ENCODE results near the gene XCL2.
"Not testable (repeated sequence)": the region's sequence is repeated elsewhere in the genome, so short reads cannot be mapped to it uniquely, and the experiment has no call there.

XCL2 gene

DNA sequence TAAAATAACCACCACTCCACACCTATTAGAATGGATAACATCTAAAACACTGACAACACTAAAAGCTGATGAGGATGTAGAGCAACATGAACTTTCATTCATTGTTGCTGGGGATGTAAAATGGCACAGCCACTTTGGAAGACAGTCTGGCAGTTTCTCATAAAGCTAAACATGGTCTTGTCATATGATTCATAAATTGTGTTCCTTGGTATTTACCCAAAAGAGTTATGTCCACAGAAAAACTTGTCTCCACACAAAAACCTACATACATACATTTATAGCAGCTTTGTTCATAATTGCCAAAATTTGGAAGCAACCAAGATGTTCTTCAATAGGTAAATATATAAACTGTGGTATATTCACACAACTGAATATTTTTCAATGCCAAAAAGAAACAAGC is 16.6 kb upstream of the XCL2 start:
- no peak for DNase-seq (ENCODE audit: low read depth, low spot score)

DNA sequence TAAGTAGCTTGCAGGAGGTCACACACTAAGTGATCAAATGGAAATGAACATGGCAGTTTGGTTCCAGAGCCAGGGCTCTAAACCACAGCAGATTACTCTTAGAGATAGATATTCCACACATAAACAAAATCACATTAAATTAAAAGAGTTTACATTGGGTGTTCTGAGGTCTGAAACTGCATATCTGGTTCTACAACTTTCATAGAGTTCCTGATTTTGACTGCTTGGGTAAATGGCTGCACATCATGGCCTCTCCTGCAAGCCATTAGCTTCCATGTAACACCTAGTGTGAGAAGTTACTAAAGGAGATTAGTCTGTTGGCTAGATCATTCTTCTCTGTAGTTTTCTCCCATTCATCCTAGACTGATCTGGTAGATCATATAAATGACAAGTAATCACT is 12.8 kb upstream of the XCL2 start:
- DNase-seq (ENCODE audit: low read depth, low spot score): no peak

DNA sequence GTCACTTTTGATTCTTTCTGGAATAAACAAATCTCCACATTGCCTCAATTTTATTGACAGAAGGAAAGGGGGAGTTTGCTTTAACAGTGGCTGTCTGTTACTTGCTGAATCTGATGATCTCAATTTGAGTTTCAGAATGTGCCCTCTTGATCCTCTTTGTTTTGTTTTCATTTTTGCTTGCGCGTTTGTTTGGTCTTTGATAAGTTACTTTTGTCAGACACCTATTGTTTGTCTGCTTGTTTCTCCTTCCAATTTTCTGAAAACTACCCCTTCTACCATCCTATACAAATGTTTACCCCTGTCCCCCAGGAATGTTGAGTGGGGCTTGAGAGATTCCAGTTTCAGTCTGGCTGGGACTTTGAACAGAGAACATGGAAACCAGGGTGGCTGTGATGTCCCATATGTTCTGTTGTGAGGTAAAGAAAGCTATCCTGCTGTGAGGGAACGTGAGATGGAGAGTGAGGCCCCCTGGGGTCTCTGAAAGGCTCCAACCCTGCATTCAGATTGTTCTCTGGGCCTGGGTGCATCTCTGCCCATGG is 11.8 kb upstream of the XCL2 start:
- DNase-seq (ENCODE audit: low read depth, low spot score): no peak

DNA sequence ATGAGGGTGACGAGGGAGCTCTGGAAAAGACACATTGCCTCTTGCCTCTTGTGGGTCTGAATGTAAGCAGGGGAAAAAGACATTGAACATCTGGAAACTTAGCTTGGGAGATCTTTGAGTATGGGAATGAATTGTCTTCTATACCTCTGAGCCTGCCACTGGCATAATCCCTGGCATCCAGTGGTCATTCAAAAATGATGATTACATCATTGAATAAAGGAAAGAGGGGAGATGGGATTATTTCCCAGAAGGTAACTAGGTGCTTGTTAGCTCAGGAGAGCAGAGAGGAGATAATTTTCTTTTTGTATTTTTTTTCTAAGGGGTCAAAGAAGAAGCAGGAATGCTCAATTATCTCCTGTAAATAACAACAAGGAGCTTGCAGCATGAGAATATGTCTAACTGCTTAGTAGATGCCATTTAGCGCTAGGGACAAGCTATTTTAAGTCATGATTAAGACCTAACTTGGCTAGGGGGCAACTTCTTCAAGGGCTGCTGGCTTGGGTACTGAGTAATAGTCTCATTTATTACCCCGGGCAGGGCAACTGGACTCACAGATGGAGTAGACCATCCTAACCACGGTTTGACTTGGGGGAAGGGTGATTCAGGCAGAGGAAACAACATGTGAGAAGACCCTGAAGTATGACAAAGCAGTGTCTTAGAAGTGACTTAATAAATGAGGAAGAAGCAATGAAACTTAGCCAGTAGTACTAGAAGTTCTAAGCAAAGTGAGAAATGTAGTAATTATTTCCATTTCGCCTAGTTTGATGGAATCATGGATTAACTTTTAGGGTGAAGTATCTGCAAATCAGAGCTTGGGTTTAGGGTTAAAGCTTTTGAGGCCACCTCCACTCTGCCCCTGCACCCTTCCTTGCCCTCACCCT is 11.0 kb upstream of the XCL2 start:
- no peak for DNase-seq (ENCODE audit: low read depth, low spot score)

DNA sequence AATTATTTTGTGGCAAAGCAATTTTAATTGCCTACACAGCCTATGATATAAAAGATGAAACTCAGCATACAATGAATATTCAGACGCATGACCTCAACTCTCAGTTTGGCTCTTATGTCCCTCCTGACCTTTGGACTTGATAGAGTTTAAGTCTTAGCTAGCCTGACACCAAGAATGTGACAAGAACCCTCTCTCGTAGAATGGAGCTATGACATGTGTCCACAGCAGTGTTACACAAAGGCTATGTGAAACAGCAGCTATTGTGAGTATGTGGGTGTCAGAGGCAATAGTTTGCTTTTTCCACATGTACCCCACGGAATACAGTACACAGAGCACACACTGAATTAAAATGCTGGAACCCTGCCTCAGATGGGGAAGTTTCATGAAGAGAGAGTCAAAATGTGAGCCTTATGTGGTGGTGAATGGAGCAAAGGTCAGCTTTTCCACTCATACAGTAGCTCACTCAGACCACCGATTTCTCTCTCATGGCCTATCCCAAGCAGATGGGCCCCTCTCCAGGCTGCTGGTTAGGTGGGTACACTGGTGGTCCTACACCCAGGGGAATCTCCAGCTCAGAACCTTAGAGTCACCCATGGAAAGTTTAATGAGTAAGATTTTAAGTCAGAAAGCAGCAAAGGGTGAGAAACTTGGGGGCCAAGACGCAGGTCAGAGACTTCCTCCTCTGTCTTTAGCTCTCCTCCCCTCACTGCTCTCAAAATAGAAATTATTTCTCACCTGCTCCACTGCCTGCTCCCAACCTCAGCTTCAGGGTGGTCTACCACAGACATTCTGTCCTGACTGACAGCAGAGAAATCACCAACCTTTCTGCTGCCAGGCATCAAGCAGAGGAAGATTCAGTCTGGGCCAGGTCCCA is 10.1 kb upstream of the XCL2 start:
- DNase-seq (ENCODE audit: low read depth, low spot score): no peak

DNA sequence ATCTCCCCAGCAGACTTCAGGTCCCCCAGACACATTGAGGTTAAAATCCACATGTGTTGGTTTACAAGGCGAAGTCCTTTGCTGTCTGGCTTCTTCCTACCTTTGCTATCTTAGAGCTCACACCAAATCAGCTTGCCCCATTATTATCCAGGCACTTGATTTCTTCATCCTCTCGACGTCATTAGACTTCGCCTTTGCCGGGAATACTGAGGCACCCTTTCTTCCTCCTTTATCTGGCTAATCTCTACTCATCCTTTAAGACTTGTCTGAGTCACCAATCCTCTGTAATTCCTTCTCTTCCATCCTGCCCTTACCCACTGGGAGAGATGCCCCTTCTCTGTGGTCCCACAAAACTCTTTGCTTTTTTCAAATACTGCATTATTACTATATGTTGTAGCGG is 9.2 kb upstream of the XCL2 start:
- DNase-seq (ENCODE audit: low read depth, low spot score): no peak

DNA sequence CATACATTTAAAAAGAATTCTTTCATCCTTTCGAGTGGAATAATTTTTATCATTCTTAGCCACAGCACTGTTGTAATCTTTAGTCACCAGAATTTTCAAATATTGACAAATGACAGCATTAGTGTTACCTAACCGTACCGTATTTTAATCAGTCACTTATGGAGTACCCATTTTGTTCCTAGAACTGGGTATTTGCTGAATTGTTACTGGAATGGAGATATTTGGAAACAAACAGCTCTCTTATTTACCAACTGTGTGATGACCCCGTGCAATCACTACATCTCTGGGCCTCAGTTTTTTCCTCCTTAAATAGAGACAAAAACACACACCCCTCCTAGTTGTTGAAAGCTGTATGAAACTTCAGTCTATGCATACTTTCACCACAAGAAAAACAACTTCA is 7.9 kb upstream of the XCL2 start:
- DNase-seq (ENCODE audit: low read depth, low spot score): no peak

DNA sequence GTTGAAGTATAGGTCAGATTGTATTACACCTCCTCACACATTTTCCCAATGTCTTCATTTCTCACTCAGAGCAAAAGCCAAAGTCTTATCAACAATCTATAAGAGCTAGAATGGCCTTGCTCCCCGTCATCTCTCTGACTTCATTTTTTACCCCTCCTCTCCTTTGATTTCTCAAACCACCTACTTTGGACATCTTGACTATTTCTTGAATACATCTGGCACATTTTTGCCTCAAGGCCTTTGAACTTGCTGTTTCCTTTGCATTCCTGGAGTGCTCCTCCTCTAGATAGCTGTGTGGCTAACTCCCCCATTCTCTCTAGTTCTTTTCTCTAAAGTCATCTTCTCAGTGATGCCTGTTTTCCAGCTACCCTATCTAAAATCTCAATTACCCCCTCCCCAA is 7.2 kb upstream of the XCL2 start:
- no peak for DNase-seq (ENCODE audit: low read depth, low spot score)

DNA sequence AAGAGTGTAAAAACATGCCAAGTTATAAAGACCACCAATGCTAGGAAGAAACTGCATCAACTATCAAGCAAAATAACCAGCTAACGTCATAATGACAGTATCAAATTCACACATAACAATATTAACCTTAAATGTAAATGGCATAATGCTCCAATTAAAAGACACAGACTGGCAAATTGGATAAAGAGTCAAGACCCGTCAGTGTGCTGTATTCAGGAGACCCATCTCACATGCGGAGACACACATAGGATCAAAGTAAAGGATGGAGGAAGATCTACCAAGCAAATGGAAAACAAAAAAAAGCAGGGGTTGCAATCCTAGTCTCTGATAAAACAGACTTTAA is 2.7 kb upstream of the XCL2 start:
- not testable (repeated sequence) for DNase-seq (ENCODE audit: low read depth, low spot score)

DNA sequence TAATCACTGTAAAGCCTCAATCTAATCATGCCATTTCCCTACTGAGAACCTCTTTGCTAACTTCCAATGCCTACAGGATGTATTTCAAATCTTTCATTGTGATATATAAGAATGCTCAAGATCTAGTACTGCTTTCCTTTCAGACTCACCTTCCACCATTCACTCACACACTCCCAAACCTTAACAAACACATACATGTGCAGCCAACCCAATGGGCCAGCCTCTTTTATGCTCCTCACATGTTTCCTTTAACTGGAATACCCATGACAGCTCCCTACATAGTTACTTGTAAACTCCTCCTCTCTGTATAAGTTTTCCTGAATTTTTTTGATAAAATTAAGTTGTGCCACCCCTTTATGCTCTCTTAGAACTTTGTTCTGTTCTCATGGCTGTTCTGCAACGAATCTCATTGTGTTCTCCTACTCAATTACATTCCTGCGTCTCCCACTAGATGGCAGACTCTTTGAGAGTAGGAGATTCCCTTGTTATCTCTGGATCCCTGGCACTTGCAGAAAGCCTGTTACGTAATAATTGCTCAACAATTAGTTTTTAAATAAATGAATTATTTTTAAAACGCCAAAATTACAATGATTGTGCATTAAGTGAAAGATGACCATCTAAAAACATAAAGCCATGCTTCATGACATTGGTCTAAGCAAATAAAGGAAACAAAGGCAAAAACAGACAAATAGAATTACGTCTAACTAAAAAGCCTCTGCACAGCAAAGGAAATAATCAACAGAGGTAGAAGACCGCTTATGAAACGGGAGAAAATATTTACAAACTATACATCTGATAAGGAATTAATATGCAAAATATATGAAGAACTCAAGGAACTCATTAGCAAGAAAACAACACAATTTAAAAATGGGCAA is 2.1 kb upstream of the XCL2 start:
- not testable (repeated sequence) for DNase-seq (ENCODE audit: low read depth, low spot score)

DNA sequence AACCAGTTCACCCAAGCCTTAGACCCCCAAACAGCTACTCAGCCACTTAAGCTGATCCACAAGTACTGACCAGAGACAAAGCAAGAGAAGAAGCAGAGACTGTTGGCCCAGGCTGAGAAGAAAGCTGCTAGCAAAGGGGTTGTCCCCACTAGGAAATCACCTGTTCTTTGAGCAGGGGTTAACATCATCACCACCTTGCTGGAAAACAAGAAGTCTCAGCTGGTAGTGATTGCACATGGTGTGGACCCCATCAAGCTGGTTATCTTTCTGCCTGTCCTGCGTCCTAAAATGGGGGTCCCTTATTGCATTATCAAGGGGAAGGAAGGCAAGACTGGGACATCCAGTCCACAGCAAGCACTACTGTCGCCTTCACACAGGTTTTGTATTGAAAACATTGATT is 819 bp downstream of the XCL2 start:
- not testable (repeated sequence) for DNase-seq (ENCODE audit: low read depth, low spot score)

DNA sequence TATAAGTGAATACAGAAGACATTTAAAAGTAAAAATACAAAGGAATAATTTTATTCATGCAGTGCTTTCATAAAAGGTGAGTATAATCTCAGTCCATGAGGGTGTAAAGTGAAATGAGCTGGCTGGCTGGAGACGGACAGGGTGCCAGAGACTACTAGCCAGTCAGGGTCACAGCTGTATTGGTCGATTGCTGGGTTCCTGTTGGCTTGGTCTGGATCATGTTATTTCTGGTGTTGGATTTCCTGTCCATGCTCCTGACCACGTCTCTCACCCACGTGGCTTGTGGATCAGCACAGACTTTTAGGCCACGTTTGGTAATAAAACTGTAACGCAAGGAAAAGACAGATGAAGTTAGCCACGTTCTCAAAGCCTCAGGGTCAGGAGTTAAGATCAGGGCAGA is 3.0 kb downstream of the XCL2 start:
- DNase-seq (ENCODE audit: low read depth, low spot score): not testable (repeated sequence)

DNA sequence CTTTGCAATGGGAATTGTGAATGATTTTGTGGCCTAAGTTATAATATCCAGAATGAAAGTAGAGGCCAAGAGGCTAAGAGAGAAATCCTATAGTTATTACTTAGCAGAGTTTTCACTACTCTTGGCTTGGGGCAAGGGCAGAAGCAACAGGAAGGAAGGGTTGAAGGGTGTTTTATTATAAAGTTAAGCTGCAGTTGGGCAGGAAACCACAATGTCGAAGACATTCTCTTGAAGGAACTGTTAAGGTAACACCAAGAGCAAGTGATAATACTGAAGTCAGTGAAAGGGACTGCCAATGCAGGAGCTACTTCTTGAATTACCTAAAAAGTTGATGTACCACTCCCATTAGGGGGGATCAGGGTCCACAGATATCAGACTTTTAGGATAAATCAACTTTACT is 8.3 kb downstream of the XCL2 start:
- no peak for DNase-seq (ENCODE audit: low read depth, low spot score)

DNA sequence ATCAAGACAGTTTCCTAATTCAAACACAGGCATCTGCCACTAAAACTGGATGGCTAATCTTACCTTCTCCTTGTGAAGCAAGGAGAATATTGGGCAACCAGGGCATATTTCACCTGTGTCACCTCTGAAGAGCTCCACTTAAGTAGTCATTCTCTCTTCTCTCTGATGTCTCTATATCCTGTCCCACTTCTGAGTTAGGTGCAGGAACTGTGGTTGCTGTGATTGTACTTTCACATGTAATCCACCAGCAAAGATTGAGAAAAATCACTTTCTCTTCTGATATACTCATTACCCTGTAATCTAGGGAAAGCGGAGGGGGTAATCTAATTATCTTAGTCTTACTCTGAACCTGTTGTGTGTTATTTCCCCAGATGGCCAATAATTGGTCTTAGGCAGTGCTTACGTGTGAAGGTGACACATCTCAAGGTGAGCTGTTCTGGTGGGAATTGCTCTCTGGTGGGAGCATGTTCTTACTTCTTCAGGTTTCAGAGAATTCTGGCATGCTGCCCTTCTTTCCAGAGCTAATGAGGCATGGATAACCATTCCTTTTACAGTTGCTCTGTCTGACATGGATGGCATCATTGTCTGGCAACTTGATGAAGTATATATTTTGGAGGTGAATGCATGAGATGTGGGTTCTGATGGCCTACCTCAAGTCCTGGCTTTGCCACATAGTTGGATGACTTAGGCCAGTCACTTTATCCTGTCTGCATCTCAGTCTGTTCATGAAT is 12.0 kb downstream of the XCL2 start:
- DNase-seq (ENCODE audit: low read depth, low spot score): no peak

DNA sequence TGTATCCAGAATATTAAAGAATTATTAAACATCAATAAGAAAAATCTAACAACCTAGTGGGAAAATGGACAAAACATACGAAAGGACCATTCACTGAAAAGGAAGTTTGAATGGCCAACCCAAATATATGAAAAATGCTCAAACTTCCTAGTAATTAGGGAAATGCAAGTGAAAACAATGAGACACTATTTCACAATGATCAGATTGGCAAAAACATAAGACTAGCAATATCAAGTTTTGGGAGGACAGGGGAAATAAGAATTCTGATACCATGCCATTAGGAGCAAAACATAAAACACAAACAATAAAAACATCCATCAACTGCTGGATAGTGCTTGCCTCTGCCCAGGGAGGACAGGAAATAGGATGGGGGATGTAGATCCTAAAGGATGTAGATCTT is 14.3 kb downstream of the XCL2 start:
- DNase-seq (ENCODE audit: low read depth, low spot score): no peak

DNA sequence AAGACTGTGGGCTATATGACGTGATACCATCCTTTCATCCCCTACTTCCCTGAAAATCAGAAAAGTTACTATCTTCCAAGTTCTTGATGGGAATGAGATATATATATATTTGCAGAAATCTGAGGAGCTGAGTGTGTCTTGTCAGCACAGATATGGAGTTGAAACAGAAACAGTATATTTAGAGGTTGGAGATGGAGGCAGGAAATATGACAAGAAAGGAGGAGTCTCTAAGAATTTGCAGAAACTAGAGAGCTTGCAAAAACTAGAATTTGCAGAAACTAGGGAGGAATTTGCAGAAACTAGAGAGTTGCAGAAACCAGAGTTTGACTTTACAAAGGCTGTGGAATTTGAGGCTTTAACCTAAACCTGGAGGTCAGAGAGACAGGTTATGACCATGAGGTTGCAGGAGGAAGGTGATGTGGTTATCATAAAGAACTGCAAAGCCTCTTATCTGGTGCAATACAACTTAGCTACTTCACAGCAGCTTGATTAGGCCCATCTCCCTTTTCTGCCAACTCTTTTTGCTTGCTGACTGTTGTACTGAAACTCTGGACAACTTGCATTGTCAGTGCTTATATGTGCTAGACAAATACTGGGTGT is 22.3 kb downstream of the XCL2 start:
- no peak for DNase-seq (ENCODE audit: low read depth, low spot score)

DNA sequence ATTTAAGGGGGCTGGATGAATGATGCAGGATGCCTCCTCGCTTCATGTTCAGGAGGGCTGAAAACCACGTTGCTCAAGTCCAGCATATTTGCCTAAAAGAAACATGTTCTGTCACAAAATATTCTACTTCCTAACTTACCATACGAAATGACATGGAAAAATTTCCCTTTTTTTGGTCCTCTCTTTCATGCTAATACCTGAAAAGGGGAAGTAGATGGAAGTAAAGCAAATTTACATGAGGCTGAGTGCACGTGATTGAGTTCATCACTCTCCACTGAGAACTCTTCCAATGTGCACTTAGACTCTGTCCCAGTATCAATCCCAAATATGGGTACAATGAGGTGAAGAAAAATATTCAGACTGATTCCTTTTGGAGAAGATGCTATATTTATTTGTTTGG is 23.0 kb downstream of the XCL2 start:
- DNase-seq (ENCODE audit: low read depth, low spot score): no peak

DNA sequence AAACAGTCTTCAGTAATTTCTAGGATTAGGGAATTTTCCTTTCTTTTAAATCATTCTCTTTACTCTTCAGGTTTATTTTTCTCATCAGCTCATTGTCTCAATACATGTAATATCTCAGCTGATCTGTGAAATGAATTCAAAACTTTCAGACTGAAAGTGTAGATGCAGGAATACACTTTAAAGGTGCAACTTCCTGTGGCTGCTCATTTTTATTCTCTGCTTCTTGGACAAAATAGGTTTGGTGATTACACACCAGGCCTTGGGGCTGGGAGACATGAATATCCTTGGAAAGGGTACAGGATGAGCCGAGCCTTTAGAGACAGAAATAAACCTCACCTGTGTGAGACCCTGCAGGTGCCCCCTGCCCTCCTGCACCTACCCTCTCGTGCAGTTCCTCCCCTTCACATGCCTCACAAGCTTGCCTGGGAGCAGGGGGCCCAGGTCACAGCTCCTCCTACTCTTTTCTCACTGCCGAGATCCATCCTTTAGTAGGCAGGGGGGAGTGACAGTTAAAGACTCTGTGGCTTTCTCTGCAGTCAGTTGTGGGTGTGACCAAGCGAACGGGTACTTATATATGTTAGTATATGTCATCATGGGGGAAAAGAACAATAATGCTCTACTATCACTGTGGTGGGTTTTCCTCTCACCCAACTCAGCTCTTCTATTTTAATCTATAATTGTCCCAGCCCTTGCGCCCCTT is 23.6 kb downstream of the XCL2 start:
- DNase-seq (ENCODE audit: low read depth, low spot score): no peak

DNA sequence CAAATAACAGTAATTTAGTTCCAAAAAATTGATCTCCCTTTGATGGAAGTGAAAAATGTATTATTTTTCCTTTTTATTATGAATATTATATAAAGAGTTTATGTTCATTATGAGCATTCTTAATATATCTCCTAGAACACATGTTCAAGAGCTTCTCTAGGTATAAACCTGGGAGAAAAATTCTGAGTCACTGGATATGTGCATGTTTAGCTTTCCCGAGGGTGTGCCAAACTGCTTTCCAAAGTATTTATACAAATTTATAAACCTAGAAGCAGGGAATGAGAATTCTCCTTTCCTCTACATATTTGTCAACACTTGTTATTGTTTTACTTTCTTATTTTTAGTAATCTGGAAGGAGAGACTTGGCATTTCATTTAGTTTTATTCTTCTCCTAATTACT is 25.0 kb downstream of the XCL2 start:
- DNase-seq (ENCODE audit: low read depth, low spot score): no peak

DNA sequence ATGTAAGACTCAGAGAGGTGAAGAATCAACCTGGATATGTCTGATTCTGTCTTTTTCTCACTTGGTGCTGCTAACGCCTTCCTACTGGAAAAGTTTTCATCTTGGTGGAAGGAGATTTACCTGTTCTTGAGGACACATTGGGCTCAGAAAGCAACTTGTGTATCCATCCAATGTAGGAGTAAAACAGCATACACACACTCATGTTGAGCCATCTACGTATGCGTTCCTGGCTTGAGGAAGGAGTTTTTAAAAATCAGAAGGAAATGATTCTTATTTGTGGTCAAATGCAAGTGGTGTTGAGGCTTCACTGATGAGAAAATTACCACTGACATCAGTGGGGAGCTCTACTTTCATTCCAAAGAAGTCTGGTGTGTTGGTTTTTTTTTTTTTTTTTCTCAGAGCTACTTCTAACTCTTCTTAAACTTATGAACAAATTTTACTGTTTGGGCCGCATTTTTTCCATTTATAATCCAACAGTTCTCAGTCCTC is 25.6 kb downstream of the XCL2 start:
- no peak for DNase-seq (ENCODE audit: low read depth, low spot score)

All from ELF-1 (cell line).